IMR-90 (cell line): ENCODE measurements around the gene LDAH. TPM values are rescaled to one million over a fixed set of nuclear protein-coding genes. Genes with fewer than 3 reads are reported as not detected.

Experiments
- ATAC-seq: fragments of 200-7000 bp; cut with Tn5 transposase; 2 replicates; pipeline ENCODE4 v1.9.1; 2020; ENCODE audit warnings: low read depth, mild to moderate bottlenecking, moderate library complexity
- BruUV-seq: library from RNA; stranded (reverse); fragments of 400-500 nt; replicated peaks from 2 replicates; lab custom pipeline; 2021; lab: Mats Ljungman, UMichigan
- CTCF ChIA-PET: fragments of 300-600 bp; formaldehyde crosslinking; extraction: SDS; loops from one replicate; lab custom pipeline; 2021; ENCODE audit warnings: antibody characterized with exemption; lab: Yijun Ruan, JAX
- POLR2A ChIA-PET: fragments of 300-600 bp; sonication (Branson Sonifier 250); formaldehyde crosslinking; loops from one replicate; lab custom pipeline; 2022; ENCODE audit warnings: antibody characterized with exemption; ENCODE audit not compliant: unreplicated experiment; lab: Charles Lee
- DNase-seq: peaks from one replicate; pipeline ENCODE4 v3.0.0; 2013
- H2AFZ ChIP-seq: replicated peaks from 2 replicates; pipeline ENCODE3; 2013; ENCODE audit warnings: low read length, mild to moderate bottlenecking; ENCODE audit not compliant: poor library complexity
- H2AK5ac ChIP-seq: 2 replicates; pipeline ENCODE4 v1.6.1; 2013; ENCODE audit warnings: low read depth, low read length, inconsistent platforms
- H2AK9ac ChIP-seq: replicated peaks from 2 replicates; pipeline ENCODE3; 2013; ENCODE audit warnings: mild to moderate bottlenecking, low read depth, low read length, moderate library complexity; ENCODE audit not compliant: poor library complexity
- H2BK120ac ChIP-seq: 2 replicates; pipeline ENCODE4 v1.6.1; 2013; ENCODE audit warnings: low read depth, low read length, inconsistent platforms
- H2BK15ac ChIP-seq: 3 replicates; pipeline ENCODE4 v1.6.1; 2013; ENCODE audit warnings: low read depth, low read length, inconsistent platforms
- H2BK20ac ChIP-seq: 2 replicates; pipeline ENCODE4 v1.6.1; 2013; ENCODE audit warnings: low read depth, mild to moderate bottlenecking, inconsistent platforms, low read length, moderate library complexity
- H2BK5ac ChIP-seq: 2 replicates; pipeline ENCODE4 v1.6.1; 2013; ENCODE audit warnings: mild to moderate bottlenecking, low read depth, low read length, inconsistent platforms; ENCODE audit not compliant: poor library complexity, severe bottlenecking
- H3K14ac ChIP-seq: replicated peaks from 2 replicates; pipeline ENCODE4 v1.6.1; 2013; ENCODE audit warnings: low read depth, low read length, inconsistent platforms
- H3K18ac ChIP-seq: 2 replicates; pipeline ENCODE4 v1.6.1; 2013; ENCODE audit warnings: low read depth, low read length, control low read depth
- H3K23ac ChIP-seq: 2 replicates; pipeline ENCODE4 v1.6.1; 2013; ENCODE audit warnings: low read depth, low read length, inconsistent platforms
- H3K27ac ChIP-seq: 2 replicates; pipeline ENCODE4 v1.5.1; 2013; ENCODE audit warnings: mild to moderate bottlenecking, control low read depth, low read length; ENCODE audit not compliant: insufficient read depth
- H3K27me3 ChIP-seq: 2 replicates; pipeline ENCODE4 v1.6.1; 2013; ENCODE audit warnings: low read length; ENCODE audit not compliant: control insufficient read depth, insufficient read depth
- H3K36me3 ChIP-seq: 2 replicates; pipeline ENCODE4 v1.6.1; 2013; ENCODE audit warnings: low read length, mixed read lengths; ENCODE audit not compliant: control insufficient read depth, insufficient read depth
- H3K4ac ChIP-seq: 2 replicates; pipeline ENCODE4 v1.6.1; 2013; ENCODE audit warnings: low read depth, low read length, inconsistent platforms
- H3K4me1 ChIP-seq: 2 replicates; pipeline ENCODE4 v1.6.1; 2013; ENCODE audit warnings: low read length, mixed read lengths; ENCODE audit not compliant: control insufficient read depth, insufficient read depth
- H3K4me2 ChIP-seq: 2 replicates; pipeline ENCODE4 v1.6.1; 2013; ENCODE audit warnings: low read depth, mild to moderate bottlenecking, control low read depth, low read length, moderate library complexity
- H3K4me3 ChIP-seq: 2 replicates; pipeline ENCODE4 v1.5.1; 2013; ENCODE audit warnings: low read depth, mild to moderate bottlenecking, control low read depth, low read length, moderate library complexity; ENCODE audit not compliant: insufficient read depth
- H3K56ac ChIP-seq: 2 replicates; pipeline ENCODE4 v1.6.1; 2013; ENCODE audit warnings: low read length, inconsistent platforms; ENCODE audit not compliant: insufficient read depth; ENCODE audit errors: extremely low read depth
- H3K79me1 ChIP-seq, 2 experiments: 2 replicates each; pipeline ENCODE4 v1.6.1; 2013; ENCODE audit warnings: low read length in 2 of 2, inconsistent platforms in 1 of 2, low read depth in 1 of 2
- H3K9ac ChIP-seq: 2 replicates; pipeline ENCODE4 v1.6.1; 2013; ENCODE audit warnings: low read depth, low read length, control low read depth
- H3K9me1 ChIP-seq: 2 replicates; pipeline ENCODE4 v1.6.1; 2013; ENCODE audit warnings: low read length, inconsistent platforms; ENCODE audit not compliant: insufficient read depth
- H3K9me3 ChIP-seq: 2 replicates; pipeline ENCODE4 v1.6.1; 2013; ENCODE audit warnings: low read length; ENCODE audit not compliant: control insufficient read depth, insufficient read depth
- H4K20me1 ChIP-seq: 2 replicates; pipeline ENCODE4 v1.6.1; 2013; ENCODE audit warnings: low read length, inconsistent platforms; ENCODE audit not compliant: insufficient read depth
- H4K5ac ChIP-seq: 2 replicates; pipeline ENCODE4 v1.6.1; 2013; ENCODE audit warnings: mild to moderate bottlenecking, low read depth, low read length, control low read depth
- H4K8ac ChIP-seq, 2 experiments: 2 replicates each; pipeline ENCODE4 v1.6.1; 2013; ENCODE audit warnings: low read depth in 2 of 2, low read length in 2 of 2, control low read depth in 1 of 2, inconsistent platforms in 1 of 2
- H4K91ac ChIP-seq: 2 replicates; pipeline ENCODE4 v1.6.1; 2013; ENCODE audit warnings: low read depth, low read length, inconsistent platforms; ENCODE audit not compliant: insufficient read depth
- BHLHE40 ChIP-seq: fragments of 150-350 bp; IDR thresholded peaks from 2 replicates; pipeline ENCODE4 v1.6.1; 2016; ENCODE audit warnings: mild to moderate bottlenecking, low read depth, low read length
- CEBPB ChIP-seq: IDR thresholded peaks from 2 replicates; pipeline ENCODE4 v1.6.1; 2012; ENCODE audit warnings: low read depth, low read length, improper control_type of control experiment
- FOS ChIP-seq: fragments of 150-350 bp; IDR thresholded peaks from 2 replicates; pipeline ENCODE4 v1.6.1; 2016; ENCODE audit warnings: low read depth, low read length
- MAFK ChIP-seq: IDR thresholded peaks from 2 replicates; pipeline ENCODE4 v1.6.1; 2012; ENCODE audit warnings: low read depth, low read length, improper control_type of control experiment
- MAZ ChIP-seq: IDR thresholded peaks from 2 replicates; pipeline ENCODE4 v1.6.1; 2012; ENCODE audit warnings: low read depth, mild to moderate bottlenecking, low read length, improper control_type of control experiment, moderate library complexity, borderline replicate concordance
- MXI1 ChIP-seq: IDR thresholded peaks from 2 replicates; pipeline ENCODE4 v1.6.1; 2012; ENCODE audit warnings: low read depth, mild to moderate bottlenecking, low read length, moderate library complexity, borderline replicate concordance
- NFE2L2 ChIP-seq: fragments of 150-350 bp; IDR thresholded peaks from 2 replicates; pipeline ENCODE4 v1.6.1; 2016; ENCODE audit warnings: low read depth, mild to moderate bottlenecking, low read length
- POLR2A ChIP-seq: IDR thresholded peaks from 2 replicates; pipeline ENCODE4 v1.6.1; 2012; ENCODE audit warnings: mild to moderate bottlenecking, low read depth, low read length
- RAD21 ChIP-seq: IDR thresholded peaks from 2 replicates; pipeline ENCODE4 v1.6.1; 2012; ENCODE audit warnings: low read length, improper control_type of control experiment
- RCOR1 ChIP-seq: IDR thresholded peaks from 2 replicates; pipeline ENCODE4 v1.6.1; 2012; ENCODE audit warnings: mild to moderate bottlenecking, low read length, improper control_type of control experiment; ENCODE audit not compliant: insufficient replicate concordance
- RFX5 ChIP-seq: IDR thresholded peaks from 2 replicates; pipeline ENCODE4 v1.8.0; 2012; ENCODE audit warnings: low read depth, mild to moderate bottlenecking, low read length, moderate library complexity
- SMC3 ChIP-seq: fragments of 150-350 bp; IDR thresholded peaks from 2 replicates; pipeline ENCODE4 v1.6.1; 2016; ENCODE audit warnings: low read depth, mild to moderate bottlenecking, antibody characterized with exemption, low read length, moderate library complexity
- WGBS, 2 experiments: methylation state at CpG; one replicate each; pipeline versions ENCODE4 v1.1.5 to v1.1.7; 2013; ENCODE audit warnings: missing lambda C conversion rate in 2 of 2; ENCODE audit not compliant: insufficient read length in 1 of 2; ENCODE audit errors: extremely low coverage in 2 of 2; 5-methylcytosine and 5-hydroxymethylcytosine counted together
- dilution Hi-C: fragments of 300-500 bp; cut with HindIII; formaldehyde crosslinking; loops from one replicate; pipeline ENCODE4 v1.14.3; 2018; ENCODE audit warnings: low sequenced_read_pairs; ENCODE audit not compliant: unreplicated experiment
- in situ Hi-C: fragments of 300-500 bp; cut with MboI; formaldehyde crosslinking; loops from 3 replicates; pipeline ENCODE4 v1.14.3; 2019; ENCODE audit warnings: low sequenced_read_pairs, inconsistent platforms, mixed read lengths
- intact Hi-C: fragments of 100-400 bp; cut with micrococcal nuclease; formaldehyde crosslinking; loops from 2 replicates; pipeline ENCODE4 v1.10.0; 2022
- polyA plus RNA-seq, 3 experiments: library from polyadenylated mRNA; depleted of rRNA; stranded (reverse); fragments of >200 nt; gene quantifications; 2 replicates each; pipeline ENCODE4 v1.2.3, GENCODE V29; 2012; ENCODE audit warnings: low replicate concordance in 1 of 3
- total RNA-seq: library from RNA; depleted of rRNA; stranded (reverse); fragments of >200 nt; gene quantifications from 2 replicates; pipeline ENCODE4 v1.2.3, GENCODE V29; 2012
- TF ChIP-seq, protein P1 (sequence below): conservative IDR thresholded peaks from 2 replicates; pipeline ENCODE4 v1.5.1; 2012; ENCODE audit warnings: mild to moderate bottlenecking, low read depth, low read length, improper control_type of control experiment
- TF ChIP-seq, protein P2 (sequence below): fragments of 150-350 bp; IDR thresholded peaks from 2 replicates; pipeline ENCODE4 v1.6.1; 2016; ENCODE audit warnings: low read depth, mild to moderate bottlenecking, low read length, moderate library complexity, borderline replicate concordance

LDAH gene
- total and polyA plus RNA-seq, 2 of the 4 experiments (the other 2 are of a cell fraction), result 12.1 to 31.7 TPM

DNA sequence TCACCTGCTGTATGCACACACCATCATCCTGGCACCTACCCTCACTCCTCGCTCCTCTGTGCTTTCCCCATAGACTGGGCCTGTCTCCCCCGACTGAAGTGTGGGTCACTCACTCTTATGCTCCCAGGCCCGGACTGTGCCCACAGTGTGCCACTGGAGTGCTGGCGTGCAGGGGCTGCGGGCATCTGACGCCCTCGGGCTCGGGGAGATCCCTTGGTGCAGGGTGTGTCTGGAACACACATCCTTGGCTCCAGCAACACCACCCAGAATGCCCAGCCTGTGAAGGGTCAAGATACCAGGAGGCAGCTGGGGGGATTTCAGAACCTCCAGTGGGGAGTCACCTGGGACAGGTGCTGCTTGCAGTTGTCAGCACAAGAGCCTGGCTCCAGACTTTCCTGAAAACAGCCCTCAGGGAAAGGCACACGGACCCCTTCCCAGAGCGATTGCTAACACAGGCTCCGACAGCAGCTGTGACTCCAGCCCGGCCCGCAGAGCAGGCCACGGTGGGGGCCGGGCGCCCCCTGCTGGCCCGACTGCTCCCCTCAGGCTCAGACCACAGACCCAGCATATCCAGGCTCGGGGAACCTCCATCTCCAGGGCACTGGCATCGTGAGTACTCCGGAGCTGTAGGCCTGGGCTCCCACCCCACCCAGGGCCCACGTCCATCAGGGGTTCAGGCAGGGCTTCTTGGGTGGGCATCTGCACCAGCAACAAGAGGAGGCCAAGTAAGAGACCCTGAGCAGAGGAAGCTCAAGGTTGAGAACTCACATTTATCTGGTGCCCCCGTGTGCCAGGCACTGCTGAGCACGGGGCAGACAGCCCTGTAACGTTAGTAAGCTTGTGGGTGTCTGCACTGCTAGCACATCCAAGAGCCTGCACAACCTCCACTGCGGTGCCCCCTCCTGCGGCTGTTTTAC is 180.6 kb downstream of the LDAH start:
- Histone ChIP-seq H2BK15ac (no peak overlapping the region), H3K27me3 (no peaks in the 10 kb centered on the region), H4K20me1 (peaks cover 18% of the 10 kb centered on the region), H3K56ac (no peak overlapping the region), H3K18ac (no peak overlapping the region), H3K4me1 (no peaks in the 10 kb centered on the region), H2BK20ac (no peak overlapping the region), H3K9ac (no peak overlapping the region), H3K4me3 (no peak overlapping the region), H3K14ac (no peak overlapping the region), H2AK9ac (peak overlapping the region; percentile 86), H4K8ac (no peak overlapping the region; a peak in 1 of 4 replicates), H4K91ac (no peak overlapping the region), H3K9me3 (no peaks in the 10 kb centered on the region), H2AK5ac (peak overlapping the region; percentile 66; the same call in 1 of the 2 replicates), H2BK120ac (no peak overlapping the region; the same call in 1 of the 2 replicates), H2BK5ac (no peak overlapping the region), H3K4ac (peak overlapping the region; percentile 58), H3K23ac (no peak overlapping the region), H3K79me1 (peaks cover 0 to 28% of the 10 kb centered on the region in 2 experiments; a peak in 2 of 4 replicates), H3K9me1 (0 out of 2 replicates have a peak, but pooled peaks cover 5% of the 10 kb centered on the region), H2AFZ (peak overlapping the region; percentile 79), H3K4me2 (no peak overlapping the region), H3K27ac (no peak overlapping the region), H3K36me3 (peaks cover 35% of the 10 kb centered on the region; the same call in 1 of the 2 replicates), H4K5ac (no peak overlapping the region)
- dilution Hi-C loops (loop anchor here (25.0 kb wide), 1 partner anchor 255 kb away; no protein-coding TSS in a partner anchor), in situ Hi-C loops (loop anchor here (5.0 kb wide), 1 partner anchor 245 kb away; no protein-coding TSS in a partner anchor), intact Hi-C loops (loop anchor here (1.0 to 2.0 kb wide), 2 partner anchors 246 to 316 kb away; no protein-coding TSS in a partner anchor)
- ATAC-seq (peak; percentile 98), DNase-seq (peak; percentile 57)
- WGBS, 2 experiments, result 21% methylated on average over 14 of the region's 26 CpGs; no CpG with 5 or more reads in 1 of the 2 experiments
- ChIA-PET CTCF (interaction anchor here (0.6 to 2.5 kb wide), 18 partner anchors 9 to 1774 kb away, joined by 3 to 12 read pairs (median 4); partner anchors contain the start of gene RHOB), POLR2A (no interaction called here)
- BruUV-seq, result no TSS peak
- TF ChIP-seq BHLHE40 (no peak), RAD21 (peak; percentile 95), SMC3 (peak; percentile 92), MAZ (peak; percentile 57; the same call in 1 of the 2 replicates), MAFK (no peak), MXI1 (no peak), POLR2A (peak; percentile 45; the same call in 1 of the 2 replicates), FOS (no peak), CEBPB (no peak), RFX5 (no peak), RCOR1 (no peak), NFE2L2 (no peak)
- TF ChIP-seq, protein P1, sequence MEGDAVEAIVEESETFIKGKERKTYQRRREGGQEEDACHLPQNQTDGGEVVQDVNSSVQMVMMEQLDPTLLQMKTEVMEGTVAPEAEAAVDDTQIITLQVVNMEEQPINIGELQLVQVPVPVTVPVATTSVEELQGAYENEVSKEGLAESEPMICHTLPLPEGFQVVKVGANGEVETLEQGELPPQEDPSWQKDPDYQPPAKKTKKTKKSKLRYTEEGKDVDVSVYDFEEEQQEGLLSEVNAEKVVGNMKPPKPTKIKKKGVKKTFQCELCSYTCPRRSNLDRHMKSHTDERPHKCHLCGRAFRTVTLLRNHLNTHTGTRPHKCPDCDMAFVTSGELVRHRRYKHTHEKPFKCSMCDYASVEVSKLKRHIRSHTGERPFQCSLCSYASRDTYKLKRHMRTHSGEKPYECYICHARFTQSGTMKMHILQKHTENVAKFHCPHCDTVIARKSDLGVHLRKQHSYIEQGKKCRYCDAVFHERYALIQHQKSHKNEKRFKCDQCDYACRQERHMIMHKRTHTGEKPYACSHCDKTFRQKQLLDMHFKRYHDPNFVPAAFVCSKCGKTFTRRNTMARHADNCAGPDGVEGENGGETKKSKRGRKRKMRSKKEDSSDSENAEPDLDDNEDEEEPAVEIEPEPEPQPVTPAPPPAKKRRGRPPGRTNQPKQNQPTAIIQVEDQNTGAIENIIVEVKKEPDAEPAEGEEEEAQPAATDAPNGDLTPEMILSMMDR, result peak; percentile 96
- TF ChIP-seq, protein P2, sequence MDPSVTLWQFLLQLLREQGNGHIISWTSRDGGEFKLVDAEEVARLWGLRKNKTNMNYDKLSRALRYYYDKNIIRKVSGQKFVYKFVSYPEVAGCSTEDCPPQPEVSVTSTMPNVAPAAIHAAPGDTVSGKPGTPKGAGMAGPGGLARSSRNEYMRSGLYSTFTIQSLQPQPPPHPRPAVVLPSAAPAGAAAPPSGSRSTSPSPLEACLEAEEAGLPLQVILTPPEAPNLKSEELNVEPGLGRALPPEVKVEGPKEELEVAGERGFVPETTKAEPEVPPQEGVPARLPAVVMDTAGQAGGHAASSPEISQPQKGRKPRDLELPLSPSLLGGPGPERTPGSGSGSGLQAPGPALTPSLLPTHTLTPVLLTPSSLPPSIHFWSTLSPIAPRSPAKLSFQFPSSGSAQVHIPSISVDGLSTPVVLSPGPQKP, result no peak
